HG03064 (cell line): Measurements from ENCODE around the gene SERPINA5.
"Not testable (repeated sequence)": the region's sequence is repeated elsewhere in the genome, so short reads cannot be mapped to it uniquely, and the experiment has no call there.

ENCODE experiments used
- ATAC-seq: cut with Tn5 transposase; IDR thresholded peaks from one replicate; pipeline ENCODE4 v1.9.1; 2021; ENCODE audit warnings: low read depth; ENCODE audit not compliant: unreplicated experiment

SERPINA5 gene

DNA sequence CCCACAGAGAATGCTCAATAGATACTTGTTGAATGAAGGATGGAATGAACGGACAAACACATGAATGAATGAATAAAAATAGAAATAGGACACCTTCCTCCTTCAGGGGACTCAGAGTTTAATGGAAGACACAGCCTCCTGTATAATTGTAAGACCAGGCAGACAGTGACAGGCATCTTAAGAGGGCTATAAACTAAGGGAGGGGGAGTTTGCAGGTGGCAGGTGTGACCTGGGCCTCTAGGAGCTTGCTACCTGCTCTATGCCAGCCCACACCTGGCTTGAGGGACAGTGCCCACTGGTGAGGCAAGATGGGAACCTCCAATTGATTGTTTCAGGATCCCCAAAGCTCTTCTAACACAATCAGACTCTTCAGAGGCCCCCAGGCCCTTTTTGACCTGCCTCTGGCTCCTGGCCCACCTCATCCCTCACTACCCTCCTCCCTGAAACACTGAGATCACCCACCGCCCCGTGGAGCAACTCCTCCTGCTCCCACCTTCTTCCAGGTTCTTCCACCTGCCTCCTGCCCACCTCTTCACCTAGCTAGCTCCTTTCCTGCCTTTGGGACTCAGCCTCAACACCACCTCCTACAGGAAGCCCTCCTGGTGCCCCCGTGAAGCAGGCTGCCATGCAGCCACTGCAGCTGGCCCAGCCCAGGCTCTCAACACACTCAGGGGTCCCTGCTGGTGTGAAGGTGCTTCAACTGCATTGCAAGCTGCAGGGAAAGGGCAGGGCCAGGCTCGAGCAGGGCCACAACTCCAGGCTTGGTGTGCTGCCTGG is 40.3 kb downstream of the SERPINA5 start:
- no peak for ATAC-seq

DNA sequence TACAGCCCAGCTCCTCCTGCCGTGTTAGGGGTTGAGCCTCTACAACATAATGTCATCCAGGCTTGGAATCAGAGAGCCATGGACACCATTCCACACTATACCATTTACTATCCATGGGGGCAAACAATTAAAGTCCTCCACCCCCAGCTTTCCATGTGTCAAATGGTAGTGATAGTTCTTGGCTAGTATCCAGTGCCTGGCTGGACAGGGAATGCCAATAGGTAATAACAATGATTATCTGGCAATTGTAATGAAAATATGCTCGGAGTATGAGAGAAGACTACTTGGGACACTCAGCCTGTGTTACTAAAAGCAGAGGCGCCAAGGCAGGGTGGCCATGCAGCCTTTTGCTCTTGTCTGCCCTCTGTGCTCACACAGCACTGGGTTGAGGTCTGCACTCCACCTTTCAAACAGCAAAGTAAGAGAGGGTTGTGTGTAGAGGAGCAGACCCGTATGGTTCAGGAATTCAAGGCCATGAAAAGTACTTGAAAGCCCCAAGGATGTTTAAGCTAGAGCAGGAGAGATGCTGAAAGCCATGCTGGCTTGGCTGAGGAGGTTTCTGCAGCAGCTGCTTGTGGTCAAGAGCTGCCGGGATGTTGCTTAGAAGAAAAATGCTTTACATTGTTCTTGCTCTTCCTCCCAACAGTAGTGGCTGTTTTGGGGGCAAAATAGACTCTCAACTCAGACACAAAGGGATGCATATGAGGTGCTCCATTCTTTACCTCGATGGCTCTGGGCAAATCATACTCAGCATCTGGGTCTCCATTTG is 41.6 kb downstream of the SERPINA5 start:
- no peak for ATAC-seq

DNA sequence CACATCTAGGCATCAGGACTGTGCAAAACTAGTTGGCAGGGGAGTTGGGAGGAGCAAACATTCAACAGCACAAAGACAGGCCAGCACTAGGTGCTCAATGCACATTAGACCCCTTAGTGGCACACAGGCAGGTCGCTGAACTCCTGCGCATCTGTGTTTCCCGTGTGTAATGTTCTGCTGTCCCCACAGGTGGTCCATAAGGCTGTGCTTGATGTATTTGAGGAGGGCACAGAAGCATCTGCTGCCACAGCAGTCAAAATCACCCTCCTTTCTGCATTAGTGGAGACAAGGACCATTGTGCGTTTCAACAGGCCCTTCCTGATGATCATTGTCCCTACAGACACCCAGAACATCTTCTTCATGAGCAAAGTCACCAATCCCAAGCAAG is 42.2 kb downstream of the SERPINA5 start:
- no peak for ATAC-seq

DNA sequence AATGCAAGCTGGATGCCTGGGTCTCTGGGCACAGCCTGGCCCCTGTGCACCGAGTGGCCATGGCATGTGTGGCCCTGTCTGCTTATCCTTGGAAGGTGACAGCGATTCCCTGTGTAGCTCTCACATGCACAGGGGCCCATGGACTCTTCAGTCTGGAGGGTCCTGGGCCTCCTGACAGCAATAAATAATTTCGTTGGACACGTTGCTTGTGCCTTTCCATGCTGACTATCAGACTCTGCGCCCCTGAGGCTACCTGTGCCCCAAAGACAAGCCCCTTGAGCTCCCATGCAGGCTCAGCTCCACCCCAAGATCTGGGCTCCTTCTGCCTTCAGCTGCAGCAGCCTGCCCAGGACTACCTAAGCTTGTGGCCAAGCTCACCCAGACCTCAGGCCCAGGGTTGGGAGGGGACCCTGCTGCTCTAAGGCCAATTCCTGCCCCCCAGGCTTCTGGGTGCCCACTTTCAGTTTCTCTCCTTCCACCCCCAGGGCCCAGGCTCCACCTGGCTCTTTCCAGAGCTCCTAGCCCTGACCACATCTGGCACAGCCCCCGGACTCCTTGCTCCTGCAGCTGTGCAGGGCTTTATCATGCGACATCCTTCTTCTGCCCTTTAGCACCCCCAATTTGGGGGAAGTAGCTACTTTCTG is 42.8 kb downstream of the SERPINA5 start:
- no peak for ATAC-seq

DNA sequence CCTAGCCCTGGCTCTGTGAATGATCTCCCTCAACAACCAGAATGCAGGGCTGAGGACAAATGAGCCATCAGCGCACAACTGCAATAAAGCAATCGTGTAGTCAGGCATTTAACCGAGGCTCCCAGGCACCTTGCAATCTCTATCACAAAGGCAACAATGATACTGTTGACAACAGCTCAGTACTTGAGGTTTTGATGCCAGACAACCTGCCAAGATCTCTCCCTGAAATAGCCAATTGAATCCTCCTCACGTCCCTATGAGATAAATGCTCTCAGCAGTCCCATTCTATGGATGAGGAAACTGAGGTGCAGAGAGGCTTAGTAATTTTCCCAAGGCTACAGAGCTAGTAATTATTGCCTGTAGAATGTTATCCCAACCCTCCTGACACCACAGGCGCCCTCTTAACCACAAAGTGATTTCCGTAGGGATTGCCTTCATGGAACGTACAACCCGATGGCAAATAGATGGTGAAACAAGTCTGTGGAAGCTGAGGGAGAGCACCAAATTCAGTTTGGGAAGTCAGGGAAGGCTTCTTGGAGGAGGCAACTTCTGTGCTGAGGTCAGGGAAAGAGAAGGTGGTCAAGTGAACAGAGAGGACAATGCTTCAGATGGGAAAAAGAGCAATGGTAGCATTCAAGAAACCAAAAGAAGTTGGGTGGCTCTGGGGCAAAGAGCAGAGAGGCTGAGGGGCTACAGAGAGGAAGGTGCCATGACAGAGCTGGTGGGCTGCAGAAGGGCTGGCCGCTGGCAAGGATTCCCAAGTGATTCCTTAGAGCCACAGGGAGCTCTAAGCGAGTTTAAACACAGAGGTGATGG is 43.5 kb downstream of the SERPINA5 start:
- no peak for ATAC-seq

DNA sequence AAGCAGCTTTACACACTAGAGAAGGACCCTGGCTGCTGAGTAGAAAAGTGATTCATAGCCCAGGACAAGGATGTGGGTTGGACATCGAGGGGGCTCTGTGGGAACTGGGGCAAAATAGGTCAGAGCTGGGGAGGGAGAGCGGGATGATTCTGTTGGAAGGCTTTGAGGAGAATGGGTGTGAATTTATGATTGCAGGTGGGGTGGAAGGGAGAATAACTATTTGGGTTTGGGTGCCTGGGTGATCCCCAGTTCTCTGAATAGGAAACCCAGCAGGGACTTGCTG is 44.1 kb downstream of the SERPINA5 start:
- ATAC-seq = no peak

DNA sequence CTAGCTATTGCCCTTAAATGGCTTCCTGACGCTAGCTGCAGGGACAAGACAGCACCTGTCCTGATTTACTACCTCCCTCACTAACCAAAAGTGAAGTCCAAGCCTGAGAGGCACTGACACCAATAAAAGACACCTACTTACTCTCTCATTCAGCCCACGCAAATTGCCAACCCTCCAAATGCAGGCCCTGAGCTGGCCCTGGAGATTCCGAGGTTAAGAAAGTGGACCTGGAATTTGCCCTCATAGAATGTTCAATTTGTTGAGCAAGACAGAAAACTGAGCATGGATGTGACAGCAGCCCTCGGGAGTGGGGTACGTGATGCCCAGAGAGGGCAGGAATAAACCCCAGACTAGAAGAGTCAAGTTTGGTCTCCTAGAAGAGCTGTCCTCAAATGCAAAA is 47.4 kb downstream of the SERPINA5 start:
- no peak for ATAC-seq

DNA sequence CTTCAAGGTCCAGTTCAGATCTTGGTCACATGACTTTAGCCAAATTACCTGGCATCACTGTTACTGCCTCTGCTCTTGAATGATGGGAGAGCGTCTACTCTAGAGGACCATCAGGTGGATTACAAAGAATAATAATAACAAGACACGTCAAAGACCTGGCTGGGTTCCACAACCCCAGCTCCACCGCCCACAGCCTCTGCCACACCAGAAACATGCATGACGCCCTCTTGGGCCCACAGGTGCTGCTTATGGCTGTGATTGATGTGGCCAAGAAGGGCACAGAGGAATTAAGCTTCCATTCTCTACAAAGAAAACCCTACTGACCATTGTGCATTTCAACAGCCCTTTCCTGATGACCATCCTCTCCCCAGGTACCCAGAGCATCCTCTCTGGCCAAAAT is 49.2 kb downstream of the SERPINA5 start:
- ATAC-seq = no peak

DNA sequence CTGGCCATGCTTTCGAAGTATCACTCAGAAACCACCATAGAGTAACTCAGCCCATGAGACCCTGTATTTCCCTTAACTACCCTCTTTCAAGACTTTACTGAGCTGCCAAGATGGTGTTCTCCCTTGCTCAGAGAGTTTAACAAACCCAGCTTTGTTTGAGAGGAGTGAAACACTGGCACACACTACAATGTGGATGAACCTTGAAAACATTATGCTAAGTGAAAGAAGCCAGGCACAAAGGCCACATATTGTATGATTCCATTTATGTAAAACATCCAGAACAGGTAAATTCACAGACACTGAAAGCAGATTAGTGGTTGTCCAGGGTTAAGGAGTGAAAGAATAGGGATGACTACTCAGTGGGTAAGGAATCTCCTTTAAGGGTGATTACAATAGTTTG is 49.8 kb downstream of the SERPINA5 start:
- ATAC-seq = no peak

DNA sequence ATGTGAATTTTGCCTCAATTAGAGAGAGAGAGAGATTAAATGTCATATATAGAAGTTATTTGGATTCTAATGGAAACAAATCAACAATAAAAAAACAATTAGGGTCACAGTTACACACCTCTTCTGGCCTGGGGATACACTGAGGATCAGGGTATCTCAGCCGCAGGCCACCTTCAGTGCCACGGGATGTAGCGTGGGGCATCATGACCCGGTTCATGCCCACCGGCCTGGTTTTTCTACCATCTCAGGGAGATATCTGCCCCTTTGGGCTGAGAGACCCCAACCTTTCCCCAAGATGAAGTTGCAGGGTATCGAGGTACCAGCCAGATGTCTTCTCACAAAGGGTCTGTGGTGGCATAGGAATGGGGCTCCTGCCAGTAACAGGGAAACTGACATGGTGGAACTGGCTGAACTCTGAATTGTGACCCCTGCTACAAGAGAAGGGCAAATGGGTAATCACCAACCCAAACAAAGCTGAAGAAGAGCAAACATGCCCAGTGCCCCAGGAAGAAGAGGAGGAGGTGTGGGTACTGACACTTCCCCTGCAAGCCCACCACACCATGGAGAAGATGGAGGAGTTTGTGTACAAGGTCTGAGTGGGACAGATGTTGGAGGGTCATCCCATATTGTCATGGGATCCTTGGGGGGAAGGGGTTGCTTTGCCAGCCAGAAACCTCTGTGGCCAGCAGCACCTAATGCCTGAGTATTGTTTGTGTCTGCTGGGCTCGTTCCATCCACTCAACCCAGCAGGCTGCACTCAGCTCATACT is 50.5 kb downstream of the SERPINA5 start:
- no peak for ATAC-seq

DNA sequence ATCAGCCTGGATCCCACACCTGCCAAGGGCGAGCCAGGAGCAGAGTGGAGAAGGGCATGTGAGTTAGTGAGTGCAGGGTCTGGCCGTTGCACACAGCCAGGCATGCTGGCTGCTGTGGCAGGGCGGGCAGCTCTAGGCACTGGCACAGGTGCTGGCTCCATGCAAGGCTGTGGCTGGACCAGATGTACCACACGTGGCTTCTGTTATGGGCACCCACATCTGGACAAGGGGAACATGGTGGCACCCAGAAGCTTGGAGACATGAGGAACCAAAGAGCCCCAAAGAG is 51.0 kb downstream of the SERPINA5 start:
- no peak for ATAC-seq

DNA sequence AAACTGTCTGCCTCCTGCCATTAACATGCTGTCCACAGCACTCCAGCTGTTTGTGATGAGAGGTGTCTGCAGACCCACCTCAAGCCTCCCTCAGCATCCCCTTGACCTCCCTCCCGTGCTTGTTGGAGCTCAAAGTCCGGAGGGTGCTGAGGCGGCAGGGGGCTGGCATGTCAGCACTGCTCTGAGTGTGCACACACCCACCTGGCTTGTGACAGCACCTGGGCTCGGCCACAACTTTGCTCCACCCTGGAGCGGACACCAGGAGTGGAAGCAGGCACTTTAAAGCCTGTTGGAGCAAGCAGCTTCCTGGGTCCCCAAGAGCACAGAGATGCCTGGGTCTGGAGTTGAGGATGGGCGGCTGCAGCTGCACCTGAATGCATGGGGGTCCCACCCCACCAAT is 51.9 kb downstream of the SERPINA5 start:
- ATAC-seq = no peak

DNA sequence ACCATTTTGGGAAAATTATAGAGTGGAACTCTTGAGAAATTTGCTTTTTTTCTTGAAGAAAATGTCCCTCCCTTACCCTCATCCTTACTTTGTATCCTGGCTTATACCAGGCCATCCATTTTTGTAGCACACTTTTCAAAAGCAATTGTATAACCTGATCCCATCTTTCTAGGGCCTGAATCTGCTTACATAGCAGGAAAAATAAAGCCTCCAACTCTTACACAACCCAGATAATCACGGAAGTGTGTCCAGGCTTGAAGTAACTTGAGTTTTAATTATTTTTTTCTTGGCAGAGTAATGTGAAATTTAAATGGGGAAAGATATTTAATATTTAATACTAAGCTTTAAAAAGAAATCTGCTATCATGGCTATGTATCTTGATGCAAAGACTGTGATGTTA is 53.9 kb downstream of the SERPINA5 start:
- ATAC-seq = no peak

DNA sequence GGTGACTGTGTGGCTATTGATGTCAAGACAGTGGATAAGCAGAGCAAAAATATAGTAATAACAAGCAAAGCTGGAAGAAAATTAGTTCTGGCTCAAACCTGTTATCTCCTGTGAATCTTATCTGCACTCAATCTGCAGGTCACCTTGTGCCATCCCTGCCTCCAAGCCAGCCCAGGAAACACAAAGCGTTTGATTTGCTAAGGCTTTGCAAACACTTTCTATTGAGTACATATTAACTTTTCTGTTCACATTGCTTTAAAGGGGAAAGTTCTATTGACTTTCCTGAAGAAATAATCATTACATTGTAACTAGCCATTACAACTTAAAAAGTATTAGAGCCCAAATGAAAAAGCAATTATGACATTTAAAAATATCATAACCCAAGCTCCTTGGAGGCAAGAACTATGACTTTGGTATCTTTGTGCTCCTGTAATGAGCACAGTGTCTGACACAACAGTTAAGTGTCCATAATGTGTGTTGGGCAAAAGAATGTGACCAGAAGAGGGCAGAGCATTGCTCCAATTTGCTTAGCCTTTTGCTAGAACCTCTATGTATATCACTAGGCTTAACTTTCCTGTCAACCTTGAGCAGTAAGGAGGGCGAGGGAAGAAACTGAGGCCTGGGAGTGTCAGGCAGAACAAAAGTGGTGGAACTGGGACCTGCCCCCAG is 55.7 kb downstream of the SERPINA5 start:
- ATAC-seq = no peak

DNA sequence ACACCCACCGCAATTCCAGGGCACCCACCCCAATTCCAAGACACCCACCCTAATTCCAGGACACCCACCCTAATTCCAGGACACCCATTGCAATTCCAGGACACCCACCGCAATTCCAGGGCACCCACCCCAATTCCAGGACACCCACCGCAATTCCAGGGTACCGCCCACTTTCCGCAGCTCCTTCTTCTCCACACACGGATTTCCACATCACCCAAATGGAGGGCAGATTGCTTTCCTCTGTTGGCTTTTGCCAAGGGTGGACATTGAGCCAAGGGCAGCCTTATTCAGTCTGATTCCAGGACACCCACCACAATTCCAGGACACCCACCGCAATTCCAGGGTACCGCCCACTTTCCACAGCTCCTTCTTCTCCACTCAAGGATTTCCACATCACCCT is 56.6 kb downstream of the SERPINA5 start:
- not testable (repeated sequence) for ATAC-seq

DNA sequence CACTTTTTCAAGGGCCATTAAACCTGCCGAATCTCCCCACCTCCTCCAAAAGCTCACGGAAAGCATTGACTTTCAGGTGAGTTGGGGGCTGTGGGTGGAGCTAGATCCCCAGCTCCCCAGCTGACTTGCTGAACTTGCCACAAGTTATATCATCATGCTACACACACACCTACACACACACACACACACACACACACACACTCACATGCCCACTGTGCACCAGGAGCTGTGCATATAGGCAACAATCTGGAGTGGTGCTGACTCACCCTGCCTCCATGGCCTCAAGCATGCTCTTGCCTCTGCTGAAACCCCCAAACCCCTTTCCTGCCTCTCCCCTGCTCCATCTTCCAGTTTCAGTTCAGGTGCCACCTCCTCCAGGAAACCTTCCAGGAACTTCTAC is 57.1 kb downstream of the SERPINA5 start:
- ATAC-seq = no peak

DNA sequence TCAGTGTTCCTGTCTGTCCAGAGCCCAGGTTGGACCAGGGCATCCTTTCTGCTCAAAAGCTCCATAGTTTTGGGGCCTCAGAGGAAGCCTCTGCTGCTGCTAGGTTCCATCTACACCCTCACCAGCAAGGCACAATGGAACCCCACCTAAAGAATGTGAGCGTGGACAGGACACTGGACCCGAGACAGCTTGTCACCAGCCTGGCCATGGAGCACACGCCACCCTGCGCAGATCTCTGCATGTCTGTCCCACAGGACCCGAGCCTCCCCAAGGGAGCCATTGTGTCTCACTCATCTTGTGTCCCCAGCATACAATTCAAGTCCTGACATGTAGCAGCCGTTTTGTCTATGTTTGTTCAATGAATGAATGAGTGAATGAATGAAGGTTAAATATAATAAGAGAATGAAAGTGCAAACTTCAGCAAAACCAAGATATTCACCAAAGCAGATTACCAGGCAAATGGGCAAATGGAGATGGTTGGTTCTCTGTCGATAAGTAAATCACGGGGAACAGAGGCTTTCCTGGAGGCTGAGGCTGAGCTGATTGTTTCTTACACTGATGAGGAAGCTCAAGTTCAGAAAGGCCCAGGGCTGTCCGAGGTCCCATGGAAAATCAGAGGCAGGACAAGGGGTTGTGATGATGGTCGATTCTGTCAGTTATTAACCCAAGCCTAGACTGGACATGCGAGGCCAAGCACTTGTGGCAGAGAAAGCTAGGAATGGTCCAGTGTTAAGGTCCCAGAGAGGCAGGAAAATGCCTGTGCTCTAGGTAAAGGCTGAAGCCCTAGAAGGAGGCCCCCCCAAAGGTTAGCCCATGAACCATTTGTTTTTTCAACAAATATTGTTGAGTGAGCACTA is 58.0 kb downstream of the SERPINA5 start:
- ATAC-seq = no peak

DNA sequence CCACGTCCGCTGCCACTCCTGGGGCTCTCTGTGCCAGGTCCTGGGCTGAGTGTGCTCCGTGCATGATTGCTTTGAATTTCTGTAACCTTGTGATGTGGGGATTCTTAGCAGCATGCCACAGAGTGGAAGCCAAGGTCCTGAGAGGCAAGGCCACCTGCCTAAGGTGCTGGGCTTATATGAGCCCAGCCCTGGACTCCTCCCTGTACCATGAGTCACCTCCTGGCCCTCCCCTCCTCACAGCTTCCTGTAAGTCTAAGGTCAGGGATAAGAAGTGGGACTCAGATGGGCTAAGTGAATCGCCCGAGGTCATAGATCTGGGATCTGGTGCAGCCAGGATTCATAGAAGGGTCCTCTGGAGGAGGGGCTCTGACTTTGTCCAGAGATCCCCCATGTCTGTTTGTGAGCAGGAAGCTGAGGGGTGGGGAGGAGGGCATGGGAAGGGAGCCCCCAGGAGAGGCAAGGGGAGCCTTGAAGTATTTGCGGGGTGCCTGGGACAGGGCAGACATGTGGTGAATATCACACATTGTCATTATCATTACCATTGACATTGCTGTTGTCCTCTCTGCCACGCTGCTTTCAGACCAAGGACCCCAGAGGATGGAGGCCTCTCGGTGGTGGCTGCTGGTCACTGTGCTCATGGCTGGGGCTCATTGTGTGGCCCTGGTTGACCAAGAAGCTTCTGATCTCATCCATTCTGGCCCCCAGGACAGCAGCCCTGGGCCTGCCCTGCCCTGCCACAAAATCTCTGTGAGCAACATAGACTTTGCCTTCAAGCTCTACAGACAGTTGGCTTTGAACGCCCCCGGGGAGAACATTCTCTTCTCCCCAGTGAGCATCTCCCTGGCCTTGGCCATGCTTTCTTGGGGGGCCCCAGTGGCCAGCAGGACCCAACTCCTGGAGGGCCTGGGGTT is 59.8 kb downstream of the SERPINA5 start:
- no peak for ATAC-seq
